Dermis blood vessel endothelial cell (primary cell): ENCODE data around the gene YBX1. TPM values are rescaled to one million over a fixed set of nuclear protein-coding genes. Genes with fewer than 3 reads are reported as not detected.
A peak's percentile ranks its signal among the peaks of the same experiment; 100 is the strongest.
"Not testable (repeated sequence)": the region's sequence is repeated elsewhere in the genome, so short reads cannot be mapped to it uniquely, and the experiment has no call there.

Experiments
- DNase-seq: peaks from one replicate; pipeline ENCODE4 v3.0.0; 2010
- total RNA-seq: library from RNA; depleted of rRNA; stranded (reverse); fragments of >200 nt; gene quantifications from 2 replicates; pipeline ENCODE4 v1.2.3, GENCODE V29; 2014

YBX1 gene
- total RNA-seq, 1 donor from 2014 or later, result 555 TPM

GRCh38 chr1:42690477-42691156, 8.4 kb downstream of the YBX1 start:
- peak; percentile 27 for DNase-seq

- no peak for DNase-seq
Measured at GRCh38 chr1:42691157-42691498, 8.9 kb downstream of the YBX1 start.

- no peak for DNase-seq
Measured at GRCh38 chr1:42692461-42692860, 10.2 kb downstream of the YBX1 start.

DNA sequence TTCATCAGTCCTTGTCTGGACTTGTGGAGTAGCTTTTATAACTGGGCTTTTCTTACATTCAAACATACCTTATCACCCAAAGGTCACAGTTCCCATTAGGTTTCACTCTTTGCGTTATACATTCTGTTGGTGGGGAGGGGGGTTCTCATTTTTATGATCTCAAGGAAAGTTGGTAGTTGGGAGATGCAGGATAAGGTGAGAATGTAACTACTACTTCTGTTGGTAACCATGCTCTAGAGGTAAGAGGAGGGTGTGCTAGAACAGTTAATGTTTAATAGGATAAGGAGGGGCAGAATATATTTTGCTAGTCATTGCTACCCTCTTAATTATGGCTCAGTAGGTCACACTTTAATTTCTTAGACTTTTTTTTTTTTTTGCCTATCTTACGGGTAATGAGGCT, 10.7 kb downstream of the YBX1 start:
- DNase-seq, result no peak

DNA sequence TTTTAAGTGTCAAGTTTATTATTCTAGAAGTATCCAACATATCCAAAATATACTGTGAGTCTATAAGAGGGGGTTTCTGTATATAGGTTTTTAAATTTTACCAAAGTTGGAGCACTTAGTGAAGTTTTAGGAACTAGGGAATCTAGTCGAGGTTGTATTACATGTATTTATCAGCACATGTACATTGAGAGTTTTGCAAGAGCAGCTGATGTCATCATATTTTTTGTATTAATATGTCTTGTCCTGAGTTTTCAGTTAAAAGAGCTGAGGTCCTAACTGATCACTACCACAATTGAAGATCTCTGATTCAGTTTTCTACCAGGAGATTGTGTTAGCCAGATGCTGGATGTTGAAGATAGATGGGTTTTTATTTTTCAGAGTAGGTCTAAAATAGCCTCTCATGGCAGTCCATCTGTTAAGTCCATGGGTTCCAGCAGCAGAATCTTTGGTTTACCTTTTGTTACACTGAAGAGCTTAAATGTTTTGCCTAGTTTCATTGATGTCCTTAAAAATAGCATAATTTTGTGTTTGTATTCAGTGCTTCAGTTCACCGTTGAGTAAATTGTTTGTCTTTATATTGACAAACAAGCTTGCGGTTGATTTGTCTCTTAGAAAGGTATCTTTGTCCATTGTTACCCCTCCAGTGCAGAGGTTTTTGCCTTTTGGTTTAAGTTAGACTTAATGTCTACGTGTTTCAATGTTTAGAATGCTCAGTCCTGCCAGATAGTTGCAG, 16.0 kb downstream of the YBX1 start:
- DNase-seq, result no peak

- DNase-seq, result no peak
Measured at GRCh38 chr1:42700006-42700405, 17.8 kb downstream of the YBX1 start.

DNA sequence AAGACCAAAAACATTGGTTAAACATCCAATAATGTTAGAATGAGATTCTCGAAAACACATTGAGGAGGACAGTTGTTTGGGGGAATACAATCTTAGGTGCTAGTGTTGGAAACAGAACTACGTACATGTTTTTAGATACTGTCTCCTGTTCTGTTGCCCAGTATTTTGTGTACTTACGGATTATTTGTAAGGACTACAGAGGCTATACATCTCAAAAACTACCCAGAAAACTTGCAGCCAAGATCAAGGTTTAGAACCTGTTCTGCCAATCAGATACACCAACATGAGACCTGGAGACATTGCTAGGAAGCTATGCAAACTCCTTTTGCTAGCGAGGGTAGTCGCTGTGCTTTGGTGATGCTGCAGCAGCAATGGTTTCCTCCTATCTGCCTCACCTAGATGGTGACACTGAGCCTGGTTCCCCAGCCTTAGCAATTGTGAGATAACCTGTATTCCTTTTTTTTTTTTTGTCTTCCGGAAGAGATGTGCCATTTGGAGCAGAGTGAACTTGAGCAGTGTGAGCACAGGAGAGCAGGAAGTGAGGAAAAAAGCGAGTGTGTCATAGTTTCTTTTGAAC, 21.8 kb downstream of the YBX1 start:
- no peak for DNase-seq

- DNase-seq, result not testable (repeated sequence)
Measured at GRCh38 chr1:42712808-42713207, 30.6 kb downstream of the YBX1 start.

GRCh38 chr1:42713293-42713692, 31.1 kb downstream of the YBX1 start:
- DNase-seq, result no peak

- not testable (repeated sequence) for DNase-seq
Measured at GRCh38 chr1:42714441-42714840, 32.2 kb downstream of the YBX1 start.

- no peak for DNase-seq
Measured at GRCh38 chr1:42720868-42721267, 38.6 kb downstream of the YBX1 start.

DNA sequence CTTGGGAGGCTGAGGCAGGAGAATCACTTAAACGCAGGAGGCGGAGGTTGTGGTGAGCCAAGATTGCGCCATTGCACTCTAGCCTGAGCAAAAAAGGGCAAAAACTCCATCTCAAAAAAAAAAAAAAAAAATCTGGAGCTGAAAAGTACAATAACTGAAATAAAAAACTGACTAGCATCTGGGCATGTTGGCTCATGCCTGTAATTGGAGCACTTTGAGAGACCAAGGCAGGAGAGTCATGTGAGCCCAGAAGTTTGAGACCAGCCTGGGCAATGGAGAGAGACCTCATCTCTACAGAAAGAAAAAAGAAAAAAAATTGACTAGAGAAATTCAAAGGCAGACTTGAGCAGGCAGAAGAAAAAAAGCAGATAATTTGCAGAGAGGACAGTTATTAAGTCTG, 39.7 kb downstream of the YBX1 start:
- DNase-seq, result no peak

DNA sequence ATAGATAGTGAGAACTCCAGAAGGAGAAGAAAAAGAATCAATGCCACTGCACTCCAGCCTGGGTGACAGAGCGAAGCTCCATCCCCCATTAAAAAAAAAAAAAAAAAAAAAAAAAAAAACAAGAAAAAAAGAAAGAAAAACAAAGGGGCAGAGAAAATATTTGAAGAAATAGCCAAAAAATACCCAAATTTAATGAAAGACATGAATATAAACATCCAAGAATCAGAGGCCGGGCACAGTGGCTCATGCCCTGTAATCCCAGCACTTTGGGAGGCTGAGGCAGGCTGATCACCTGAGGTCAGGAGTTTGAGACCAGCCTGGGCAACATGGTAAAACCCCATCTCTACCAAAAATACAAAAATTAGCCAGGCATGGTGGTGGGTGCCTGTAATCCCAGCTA, 40.2 kb downstream of the YBX1 start:
- not testable (repeated sequence) for DNase-seq

DNA sequence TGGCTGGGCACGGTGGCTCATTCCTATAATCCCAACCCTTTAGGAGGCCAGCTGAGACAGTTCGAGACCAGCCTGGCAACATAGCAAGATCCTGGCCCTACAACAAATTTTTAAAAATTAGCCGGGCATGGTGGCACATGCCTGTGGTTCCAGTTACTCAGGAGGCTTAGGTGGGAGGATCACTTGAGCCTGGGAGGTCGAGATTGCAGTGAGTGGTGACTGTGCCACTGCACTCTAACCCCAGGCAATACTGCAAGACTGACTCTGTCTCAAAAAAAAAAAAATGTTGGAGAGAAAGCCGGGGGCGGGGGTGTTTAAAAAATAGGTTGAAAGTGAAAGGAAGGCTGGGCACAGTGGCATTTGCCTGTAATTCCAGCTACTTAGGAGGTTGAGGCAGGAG, 41.3 kb downstream of the YBX1 start:
- no peak for DNase-seq

GRCh38 chr1:42725820-42726219, 43.6 kb downstream of the YBX1 start:
- not testable (repeated sequence) for DNase-seq

DNA sequence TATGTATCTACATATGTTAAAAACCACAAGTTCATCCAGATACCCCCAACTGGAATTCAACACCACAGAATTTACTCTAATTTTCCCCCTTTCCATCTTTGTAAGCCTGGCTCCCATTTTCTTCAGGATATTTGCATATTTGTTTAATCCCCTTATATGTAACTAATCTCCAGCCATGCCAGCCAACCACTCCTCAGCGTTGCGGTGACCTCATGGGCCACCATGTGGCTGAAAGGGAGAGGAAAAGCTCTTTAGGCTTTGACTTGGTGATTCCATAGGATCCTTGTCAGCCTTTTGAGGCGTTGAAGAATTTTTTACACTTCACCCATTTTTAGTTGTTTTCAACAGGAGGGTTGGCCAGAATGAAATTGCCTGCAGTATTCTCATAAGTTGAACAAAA, 47.8 kb downstream of the YBX1 start:
- no peak for DNase-seq

DNA sequence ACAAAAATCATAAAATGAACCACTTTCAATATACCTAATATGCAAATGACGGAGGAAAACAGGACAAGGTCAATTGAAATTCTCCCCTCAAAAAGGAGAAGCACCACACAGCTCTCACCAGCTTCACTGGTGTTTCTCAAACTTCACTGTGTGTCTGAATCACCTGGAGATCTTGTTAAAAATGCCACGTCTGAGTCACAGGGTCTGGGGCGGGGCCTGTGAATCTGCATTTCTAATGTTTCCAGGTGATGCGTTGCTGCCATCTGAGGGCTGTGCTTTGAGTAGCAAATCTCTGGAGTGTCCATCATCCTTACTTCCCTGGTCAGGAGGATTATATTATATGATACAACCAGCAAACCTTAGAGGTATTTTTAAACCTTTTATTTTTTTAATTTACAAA, 48.8 kb downstream of the YBX1 start:
- DNase-seq, result no peak

DNA sequence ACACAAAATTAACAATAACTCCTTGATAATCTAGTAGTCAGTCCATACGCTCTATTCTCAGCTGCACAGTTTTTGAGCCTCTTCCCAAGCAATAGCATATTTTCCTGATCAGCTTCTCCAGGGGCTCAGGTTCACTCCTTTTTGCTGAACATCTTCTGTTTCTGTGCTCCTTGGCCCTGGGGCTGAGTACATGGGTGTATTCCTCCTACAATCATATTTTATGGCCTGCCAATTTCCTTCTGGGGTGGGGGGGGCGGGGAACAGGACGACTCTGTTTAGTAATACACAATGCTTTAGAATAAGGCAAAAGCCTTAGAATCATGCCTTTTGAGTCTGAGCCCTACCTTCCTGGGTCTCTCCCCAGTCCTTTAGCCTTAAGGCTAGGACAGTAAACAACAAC, 49.4 kb downstream of the YBX1 start:
- no peak for DNase-seq

GRCh38 chr1:42732126-42732680, 50.0 kb downstream of the YBX1 start:
- DNase-seq, result no peak

- no peak for DNase-seq
Measured at GRCh38 chr1:42733415-42734200, 51.4 kb downstream of the YBX1 start.

DNA sequence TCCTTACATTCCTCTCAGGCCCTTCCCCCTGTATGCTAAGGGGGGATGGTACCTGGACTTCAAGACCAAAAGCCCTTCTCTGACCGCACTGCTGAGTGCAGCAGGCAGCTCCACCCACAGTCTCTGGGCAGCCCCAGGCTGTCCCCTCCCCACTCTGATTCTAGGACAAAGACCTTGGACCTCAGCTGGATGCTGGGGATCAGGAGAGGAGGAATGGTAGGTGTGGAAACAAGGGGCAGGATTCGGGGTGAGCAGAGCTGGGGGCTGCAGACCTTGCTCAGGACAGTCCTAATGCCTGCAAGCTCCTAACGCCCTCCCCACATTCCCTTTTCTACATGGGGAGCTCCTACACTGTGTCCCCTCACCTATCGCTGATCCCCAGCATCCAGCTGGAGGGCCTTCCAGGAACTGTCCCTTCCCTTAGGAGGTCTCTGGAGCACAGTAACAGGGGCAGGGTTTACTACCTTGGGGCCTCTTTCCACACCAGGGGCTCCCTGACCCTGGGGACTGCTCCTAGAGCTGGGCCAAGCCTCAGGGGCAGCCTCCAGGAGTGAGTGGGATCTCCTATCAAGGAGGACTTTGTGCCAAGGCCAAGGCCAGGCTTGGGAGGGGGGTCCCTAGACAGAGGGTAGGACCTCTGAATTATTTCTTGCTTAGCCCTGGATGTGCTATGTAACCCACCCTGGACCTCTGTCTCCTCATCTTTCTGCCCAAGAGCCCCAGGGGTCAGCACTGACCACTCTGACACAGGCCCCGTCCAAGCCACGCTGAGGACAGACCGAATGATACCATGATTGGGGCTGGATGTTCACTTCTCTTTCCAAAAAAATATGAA, 52.2 kb downstream of the YBX1 start:
- no peak for DNase-seq

- DNase-seq, result no peak
Measured at GRCh38 chr1:42735056-42735455, 52.8 kb downstream of the YBX1 start.
